Stimulated activated CD4-positive, alpha-beta T cell treated with anti-CD3 and anti-CD28 coated beads, Interleukin-2, amount 100 ng/mL, for 4 hours (primary cell): ENCODE data around the gene RNF212.

Experiments used
- DNase-seq: peaks from one replicate; pipeline ENCODE4 v3.0.0-alpha.2; 2020; ENCODE audit warnings: low read depth

RNF212 gene

GRCh38 chr4:1115528-1116293 lies 2.3 kb upstream of the RNF212 start:
- DNase-seq: no peak

GRCh38 chr4:1112821-1113182 lies 562 bp downstream of the RNF212 start:
- no peak for DNase-seq

GRCh38 chr4:1112174-1112820 lies 1.1 kb downstream of the RNF212 start:
- DNase-seq: no peak

GRCh38 chr4:1111259-1111809 lies 2.0 kb downstream of the RNF212 start:
- no peak for DNase-seq

- no peak for DNase-seq
Observed at GRCh38 chr4:1109898-1110506, 3.4 kb downstream of the RNF212 start.

- DNase-seq: no peak
Observed at GRCh38 chr4:1109333-1109732, 4.0 kb downstream of the RNF212 start.

DNA sequence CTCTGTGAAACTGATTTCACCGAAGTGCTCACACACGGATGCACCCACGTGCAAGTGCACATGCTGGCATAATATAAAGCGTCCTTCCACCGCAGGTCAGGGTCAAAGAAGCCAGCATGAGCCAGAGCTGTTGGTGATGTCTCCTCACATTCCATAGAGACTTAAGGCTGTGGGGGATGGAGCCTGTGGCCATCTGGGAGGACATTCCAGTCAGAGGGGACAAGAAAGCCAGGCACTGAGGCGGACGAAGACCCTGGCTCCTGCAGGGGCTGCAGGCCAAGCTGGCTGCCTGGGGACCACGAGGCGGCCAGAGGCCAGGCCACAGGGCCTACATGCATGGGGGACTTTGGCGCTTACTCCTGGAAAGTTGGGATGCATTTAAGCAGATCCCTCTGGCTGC lies 7.7 kb downstream of the RNF212 start:
- no peak for DNase-seq

DNA sequence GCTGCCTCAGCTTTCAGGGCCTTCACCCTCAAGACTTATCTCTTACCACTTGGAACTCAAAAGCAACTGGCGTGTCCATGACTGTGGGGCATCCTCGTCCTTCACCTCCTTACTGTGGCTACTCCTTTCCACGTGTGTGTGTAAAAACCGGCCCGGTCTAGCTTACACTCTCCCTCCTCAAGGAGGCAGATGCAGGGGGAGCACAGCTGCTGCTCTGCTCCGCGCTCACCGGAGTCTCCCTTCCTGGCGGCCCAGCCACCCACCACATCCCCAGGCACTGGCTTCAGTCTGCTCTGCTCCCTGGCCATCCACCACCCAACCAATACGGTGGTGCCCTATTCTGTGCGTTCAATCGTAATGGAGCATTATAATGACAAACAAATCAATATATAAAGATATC lies 8.3 kb downstream of the RNF212 start:
- no peak for DNase-seq

- no peak for DNase-seq
Observed at GRCh38 chr4:1104647-1105046, 8.7 kb downstream of the RNF212 start.

- DNase-seq: no peak
Observed at GRCh38 chr4:1099684-1100335, 13.6 kb downstream of the RNF212 start.

GRCh38 chr4:1099270-1099669 lies 14.1 kb downstream of the RNF212 start:
- DNase-seq: no peak

DNA sequence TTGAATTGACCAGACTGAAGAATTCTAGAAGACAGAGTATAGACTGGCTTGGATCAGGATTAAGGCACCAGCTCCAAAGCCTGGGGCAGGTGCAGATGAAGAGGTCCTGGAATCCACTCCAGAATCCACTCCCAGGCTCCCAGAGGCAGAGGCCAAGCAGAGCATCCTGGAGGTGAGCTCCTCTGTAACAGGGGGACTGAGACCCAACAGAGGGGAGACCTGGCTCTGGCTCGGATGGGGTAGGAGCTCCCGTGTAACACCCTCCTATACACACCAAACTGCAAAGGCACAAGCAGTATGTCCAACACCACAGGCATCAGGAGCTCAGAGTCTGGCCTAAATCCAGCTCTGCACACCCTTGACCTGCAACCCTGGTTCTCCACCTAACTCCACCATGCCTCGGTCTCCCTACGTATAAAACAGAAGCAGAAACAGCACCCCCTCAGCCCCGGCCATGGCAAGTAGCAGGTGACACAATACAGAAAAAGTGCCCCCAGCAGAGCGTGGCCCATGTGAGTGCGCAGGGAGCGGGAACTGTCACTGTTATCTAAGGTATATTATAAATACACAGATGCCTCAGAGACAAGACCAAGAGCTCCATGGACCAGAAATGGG lies 14.9 kb downstream of the RNF212 start:
- no peak for DNase-seq

GRCh38 chr4:1097553-1097952 lies 15.8 kb downstream of the RNF212 start:
- DNase-seq: no peak

DNA sequence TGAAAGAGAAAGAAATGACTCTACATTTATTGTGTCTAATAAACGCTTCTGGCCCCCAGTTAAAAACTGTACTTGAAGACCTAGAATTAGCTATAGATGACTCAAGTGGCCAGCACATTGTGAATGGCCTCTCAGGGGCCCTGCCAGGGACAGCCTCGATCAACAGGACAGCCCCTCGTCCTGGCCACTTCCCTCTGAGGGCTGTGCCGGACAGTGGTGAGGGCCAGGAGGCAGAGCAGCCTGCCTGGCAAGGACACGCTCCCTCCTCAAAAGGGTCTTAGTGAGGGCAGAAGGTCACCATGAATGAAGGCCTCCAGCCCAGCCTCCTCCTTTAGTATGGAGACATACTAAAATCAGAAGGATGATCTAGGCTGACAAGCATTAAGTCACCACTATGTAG lies 16.5 kb downstream of the RNF212 start:
- DNase-seq: no peak

- DNase-seq: no peak
Observed at GRCh38 chr4:1094336-1094690, 19.1 kb downstream of the RNF212 start.

- DNase-seq: no peak
Observed at GRCh38 chr4:1093391-1094335, 19.7 kb downstream of the RNF212 start.

DNA sequence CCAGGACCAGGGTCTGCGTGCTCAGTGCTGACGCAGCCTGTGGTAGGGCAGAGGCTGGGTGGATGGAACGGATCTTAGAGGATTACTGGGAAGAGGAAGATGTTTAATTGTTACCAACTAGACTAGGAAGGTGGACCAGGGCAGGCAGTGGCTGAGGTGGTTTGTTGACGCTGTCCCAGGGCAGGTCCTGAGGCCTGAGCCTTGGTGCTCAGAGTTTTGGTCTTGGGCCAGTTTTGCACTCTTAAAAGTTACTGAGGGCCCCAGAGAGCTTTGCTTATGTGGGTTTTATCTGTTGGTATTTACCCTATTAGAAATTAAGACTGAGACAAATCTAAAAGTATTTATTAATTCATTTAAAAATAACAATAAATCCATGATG lies 20.4 kb downstream of the RNF212 start:
- DNase-seq: no peak

GRCh38 chr4:1092026-1092982 lies 21.1 kb downstream of the RNF212 start:
- DNase-seq: no peak

- no peak for DNase-seq
Observed at GRCh38 chr4:1091561-1091995, 21.8 kb downstream of the RNF212 start.
